ENCODE results near the gene C12orf42. TPM values are rescaled to one million over a fixed set of nuclear protein-coding genes. Genes with fewer than 3 reads are reported as not detected.

The C12orf42 gene
- total RNA-seq, 1 experiment from 2014 or later = not detected

GRCh38 chr12:103308396-103308795 is 187.4 kb downstream of the C12orf42 start:
- Histone ChIP-seq H4K20me1 (ENCODE audit: insufficient read depth) (no peaks in the 10 kb centered on the region), H2AFZ (ENCODE audit: low read depth, low read length, poor library complexity, severe bottlenecking) (no peak overlapping the region), H3K4me1 (ENCODE audit: control insufficient read depth in 1 of 2, insufficient read depth in 2 of 2, low read length in 2 of 2) (no peaks in the 10 kb centered on the region), H3K9ac (ENCODE audit: low read length) (no peak overlapping the region), H3K36me3 (ENCODE audit: control insufficient read depth in 1 of 2, insufficient read depth in 2 of 2, low read length in 2 of 2) (no peaks in the 10 kb centered on the region), H3K27ac (ENCODE audit: low read depth, low read length) (no peak overlapping the region), H3K4me2 (ENCODE audit: low read length) (no peak overlapping the region), H3K27me3 (ENCODE audit: insufficient read depth, low read length) (0 out of 2 replicates have a peak, but pooled peaks cover 20% of the 10 kb centered on the region), H3K9me3 (ENCODE audit: control insufficient read depth in 1 of 2, insufficient read depth in 1 of 2, low read depth in 1 of 2, low read length in 2 of 2) (no peaks in the 10 kb centered on the region), H3K79me2 (ENCODE audit: insufficient read depth, low read length) (no peaks in the 10 kb centered on the region), H3K9me2 (ENCODE audit: insufficient read depth) (no peaks in the 10 kb centered on the region), H3K4me3 (replicated peaks in 1 of 2; ENCODE audit: low read depth in 1 of 2, low read length in 2 of 2) (no peak overlapping the region)
- intact Hi-C loops (cut with micrococcal nuclease) = no loop called here
- POLR2A ChIA-PET = no interaction called here
- BruUV-seq (replicated peaks) = no TSS peak
- DNase-seq (ENCODE audit: low read depth, low spot score) = no peak
- no peak for ATAC-seq
- RAD21 ChIA-PET (ENCODE audit: low non-redundant PET in 1 of 2, low total read pairs in 2 of 2, uncharacterized antibody in 2 of 2, unreplicated experiment in 2 of 2) = no interaction called here
- CTCF ChIA-PET = no interaction called here
- TF ChIP-seq JUND (IDR thresholded peaks at IDR 0.05) (no peak), ATF3 (IDR thresholded peaks at IDR 0.05) (no peak), SP1 (IDR thresholded peaks at IDR 0.05; ENCODE audit: low read depth) (no peak), EGR1 (IDR thresholded peaks at IDR 0.05; ENCODE audit: low read depth) (no peak), EZH2phosphoT487 (IDR thresholded peaks at IDR 0.05; ENCODE audit: borderline replicate concordance) (no peak), SRF (IDR thresholded peaks at IDR 0.05; ENCODE audit: low read depth) (no peak), RAD21 (IDR thresholded peaks at IDR 0.05; ENCODE audit: low read depth) (no peak), CEBPB (IDR thresholded peaks at IDR 0.05; ENCODE audit: low read depth) (no peak), MAX (IDR thresholded peaks at IDR 0.05) (no peak), REST (IDR thresholded peaks at IDR 0.05; ENCODE audit: low read depth) (no peak), YY1 (IDR thresholded peaks at IDR 0.05; ENCODE audit: extremely low read depth, insufficient replicate concordance, low read depth, low read length) (no peak), SIN3A (IDR thresholded peaks at IDR 0.05; ENCODE audit: low read depth) (no peak), FOSL1 (IDR thresholded peaks at IDR 0.05; ENCODE audit: low read depth) (no peak), ZFX (IDR thresholded peaks at IDR 0.05) (no peak)

Measured in HCT116 (cell line).